Fibroblast of mammary gland (primary cell): ENCODE measurements around the gene CSPG4.

Source experiments
- DNase-seq: peaks from one replicate; pipeline ENCODE4 v3.0.0-alpha.2; 2010; ENCODE audit warnings: low read depth
- H3K4me3 ChIP-seq: 2 replicates; pipeline ENCODE4 v1.5.1; 2011; ENCODE audit warnings: low read depth, mild to moderate bottlenecking, low read length, moderate library complexity; ENCODE audit not compliant: control insufficient read depth
- CTCF ChIP-seq: conservative IDR thresholded peaks from 2 replicates; pipeline ENCODE4 v1.5.1; 2011; ENCODE audit warnings: low read depth, low read length, inconsistent platforms; ENCODE audit not compliant: control insufficient read depth, insufficient read depth

CSPG4 gene

GRCh38 chr15:75648156-75649000 lies 64.3 kb downstream of the CSPG4 start:
- no peak for TF ChIP-seq CTCF
- peak overlapping the region; percentile 86 for H3K4me3 ChIP-seq
- DNase-seq, result no peak

GRCh38 chr15:75647370-75648155 lies 65.1 kb downstream of the CSPG4 start, which contains the start of gene SNX33:
Gene SNX33, plus strand, starts transcription at chr15:75647912. Its CDS starts 1,191 bp downstream, at chr15:75649103.
- peak within 1 kb of the TSS; percentile 86 for H3K4me3 ChIP-seq
- DNase-seq, result peak; percentile 87
- no peak for TF ChIP-seq CTCF

GRCh38 chr15:75646944-75647364 lies 65.7 kb downstream of the CSPG4 start:
- H3K4me3 ChIP-seq, result peak overlapping the region; percentile 86
- no peak for DNase-seq
- no peak for TF ChIP-seq CTCF

- no peak for TF ChIP-seq CTCF
- no peak for DNase-seq
- H3K4me3 ChIP-seq, result peak overlapping the region; percentile 86
Observed at GRCh38 chr15:75646112-75646943, 66.3 kb downstream of the CSPG4 start.

- DNase-seq, result peak; percentile 47
- no peak for TF ChIP-seq CTCF
- H3K4me3 ChIP-seq, result no peak overlapping the region
Observed at GRCh38 chr15:75644376-75644775, 68.3 kb downstream of the CSPG4 start.

GRCh38 chr15:75641603-75642002 lies 71.0 kb downstream of the CSPG4 start:
- H3K4me3 ChIP-seq, result no peak overlapping the region
- DNase-seq, result no peak
- no peak for TF ChIP-seq CTCF
